Fibroblast of lung (primary cell): ENCODE measurements around the gene TCHP. TPM values are rescaled to one million over a fixed set of nuclear protein-coding genes. Genes with fewer than 3 reads are reported as not detected.

Experiments used
- DNase-seq, 2 donors: peaks; one replicate each; pipeline versions ENCODE4 v3.0.0 to v3.0.0-alpha.2; 2010; ENCODE audit warnings: low read depth in 2 of 2
- H2AFZ ChIP-seq: 2 replicates; pipeline ENCODE4 v1.5.1; 2012; ENCODE audit warnings: low read length, control low read depth, inconsistent platforms
- H3K27ac ChIP-seq: 2 replicates; pipeline ENCODE4 v1.5.1; 2011; ENCODE audit warnings: low read length, control low read depth; ENCODE audit not compliant: insufficient read depth
- H3K27me3 ChIP-seq: 2 replicates; pipeline ENCODE4 v1.5.1; 2011; ENCODE audit warnings: mild to moderate bottlenecking, low read length; ENCODE audit not compliant: control insufficient read depth, insufficient read depth
- H3K36me3 ChIP-seq: 2 replicates; pipeline ENCODE4 v1.5.1; 2011; ENCODE audit warnings: low read length; ENCODE audit not compliant: control insufficient read depth, insufficient read depth
- H3K4me1 ChIP-seq: 2 replicates; pipeline ENCODE4 v1.5.1; 2011; ENCODE audit warnings: low read length; ENCODE audit not compliant: control insufficient read depth, insufficient read depth; ENCODE audit errors: extremely low read depth
- H3K4me2 ChIP-seq: 2 replicates; pipeline ENCODE4 v1.5.1; 2011; ENCODE audit warnings: low read length, control low read depth; ENCODE audit not compliant: insufficient read depth; ENCODE audit errors: extremely low read depth
- H3K4me3 ChIP-seq, 4 experiments: fragments of 200-600 bp in 1 of 4; sonication (generic) in 1 of 4; replicated peaks in 1 of 4; 2 replicates each; pipeline ENCODE4 v1.5.1; 2011 to 2016; ENCODE audit warnings: low read length in 4 of 4, low read depth in 3 of 4, mild to moderate bottlenecking in 3 of 4, control low read depth in 2 of 4, inconsistent platforms in 1 of 4, mixed read lengths in 1 of 4; ENCODE audit not compliant: insufficient read depth in 1 of 4; ENCODE audit errors: control extremely low read depth in 1 of 4
- H3K79me2 ChIP-seq: 2 replicates; pipeline ENCODE4 v1.5.1; 2012; ENCODE audit warnings: mild to moderate bottlenecking, low read length, inconsistent platforms; ENCODE audit not compliant: control insufficient read depth, insufficient read depth
- H3K9ac ChIP-seq: 2 replicates; pipeline ENCODE4 v1.5.1; 2011; ENCODE audit warnings: mild to moderate bottlenecking, low read length, control low read depth; ENCODE audit not compliant: insufficient read depth
- H3K9me3 ChIP-seq: 2 replicates; pipeline ENCODE4 v1.5.1; 2012; ENCODE audit warnings: low read depth, low read length; ENCODE audit not compliant: control insufficient read depth, insufficient read depth
- H4K20me1 ChIP-seq: 2 replicates; pipeline ENCODE4 v1.5.1; 2011; ENCODE audit warnings: low read length; ENCODE audit not compliant: control insufficient read depth, insufficient read depth; ENCODE audit errors: extremely low read depth
- CTCF ChIP-seq, 2 donors: IDR thresholded peaks in 1 of 2; conservative IDR thresholded peaks in 1 of 2; 1 replicate in 1 of 2; 2 replicates in 1 of 2; pipeline ENCODE4 v1.5.1; 2011 to 2012; ENCODE audit warnings: low read length in 2 of 2, control low read depth in 1 of 2, inconsistent platforms in 1 of 2, low read depth in 1 of 2, mild to moderate bottlenecking in 1 of 2
- EZH2 ChIP-seq: IDR thresholded peaks from 2 replicates; pipeline ENCODE4 v1.5.1; 2012; ENCODE audit warnings: low read length, control low read depth, mild to moderate bottlenecking; ENCODE audit errors: missing control alignments
- polyA plus RNA-seq, 2 donors: library from polyadenylated mRNA; depleted of rRNA in 1 of 2; stranded (reverse) in 1 of 2; unstranded in 1 of 2; fragments of >200 nt; gene quantifications; 2 replicates each; pipeline ENCODE4 v1.2.1, GENCODE V29; 2011 to 2012; ENCODE audit warnings: missing spikeins in 1 of 2
- total RNA-seq: library from RNA; depleted of rRNA; stranded (reverse); fragments of >200 nt; gene quantifications from 2 replicates; pipeline ENCODE4 v1.2.1, GENCODE V29; 2014

TCHP gene
- total and polyA plus RNA-seq, 2 donors (not counting 1 experiment from before 2014, with no cell fraction given) = 9.4 to 10.3 TPM

- peak in 1 of 2 donors; percentile 43 for DNase-seq
- Histone ChIP-seq H3K9ac (no peak overlapping the region), H4K20me1 (no peaks in the 10 kb centered on the region), H3K36me3 (peaks cover 18% of the 10 kb centered on the region), H3K27me3 (no peaks in the 10 kb centered on the region), H3K9me3 (no peaks in the 10 kb centered on the region), H3K4me3 (no peak overlapping the region), H2AFZ (no peak overlapping the region), H3K79me2 (no peaks in the 10 kb centered on the region), H3K27ac (no peak overlapping the region), H3K4me2 (no peak overlapping the region), H3K4me1 (no peaks in the 10 kb centered on the region)
- TF ChIP-seq CTCF (conservative IDR thresholded peaks at IDR 0.05 in 1 of 2, IDR thresholded peaks at IDR 0.05 in 1 of 2; ENCODE audit: low read depth in 1 of 2, low read length in 2 of 2) = peak; percentile 47 to 59
- no peak for TF ChIP-seq EZH2
Measured at GRCh38 chr12:109934026-109934425, 34.0 kb downstream of the TCHP start.

DNA sequence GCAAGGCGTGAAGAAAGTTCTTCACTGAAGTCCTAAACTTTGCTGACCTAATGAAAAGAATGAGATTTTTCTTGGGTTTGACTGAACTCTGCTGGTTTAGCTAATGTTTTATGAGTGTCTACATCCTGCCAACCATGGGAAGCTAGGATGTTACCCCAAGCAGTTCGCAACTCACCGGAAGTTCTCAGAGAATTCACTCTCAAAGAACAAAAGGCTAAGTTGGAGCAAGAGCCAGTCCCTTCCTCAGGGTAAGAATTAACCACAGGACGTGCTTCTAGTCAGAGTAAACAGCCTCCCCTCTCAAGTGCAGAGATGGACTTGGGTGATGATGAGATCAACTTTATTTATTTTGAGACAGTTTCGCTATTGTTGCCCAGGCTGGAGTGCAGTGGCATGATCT lies 37.3 kb downstream of the TCHP start:
- no peaks in the 10 kb centered on the region for H4K20me1 ChIP-seq
- H3K4me2 ChIP-seq = no peak overlapping the region
- peaks cover 7% of the 10 kb centered on the region for H3K36me3 ChIP-seq
- H3K9me3 ChIP-seq = no peaks in the 10 kb centered on the region
- H3K27me3 ChIP-seq = no peaks in the 10 kb centered on the region
- no peaks in the 10 kb centered on the region for H3K79me2 ChIP-seq
- no peak overlapping the region for H2AFZ ChIP-seq
- H3K4me3 ChIP-seq = no peak overlapping the region
- no peak overlapping the region for H3K27ac ChIP-seq
- TF ChIP-seq CTCF (conservative IDR thresholded peaks at IDR 0.05 in 1 of 2, IDR thresholded peaks at IDR 0.05 in 1 of 2; ENCODE audit: low read depth in 1 of 2, low read length in 2 of 2) = no peak
- no peak for TF ChIP-seq EZH2
- H3K9ac ChIP-seq = no peak overlapping the region
- H3K4me1 ChIP-seq = no peaks in the 10 kb centered on the region
- DNase-seq = no peak

- no peak overlapping the region for H2AFZ ChIP-seq
- H3K4me3 ChIP-seq = no peak overlapping the region
- no peaks in the 10 kb centered on the region for H3K27me3 ChIP-seq
Measured at GRCh38 chr12:109938947-109939346, 38.9 kb downstream of the TCHP start.

More at GRCh38 chr12:109938947-109939346, 38.9 kb downstream of the TCHP start:
- no peaks in the 10 kb centered on the region for H3K9me3 ChIP-seq
- H3K79me2 ChIP-seq = no peaks in the 10 kb centered on the region
- no peak for DNase-seq
- H3K4me2 ChIP-seq = no peak overlapping the region
- no peaks in the 10 kb centered on the region for H3K4me1 ChIP-seq
- TF ChIP-seq EZH2 = no peak
- no peak for TF ChIP-seq CTCF (conservative IDR thresholded peaks at IDR 0.05 in 1 of 2, IDR thresholded peaks at IDR 0.05 in 1 of 2; ENCODE audit: low read depth in 1 of 2, low read length in 2 of 2)
- H3K27ac ChIP-seq = no peak overlapping the region
- no peaks in the 10 kb centered on the region for H4K20me1 ChIP-seq
- H3K36me3 ChIP-seq = peaks cover 6% of the 10 kb centered on the region
- no peak overlapping the region for H3K9ac ChIP-seq
